ENCODE results near the gene COL21A1.

GRCh38 chr6:56091159-56091869 is 156.1 kb downstream of the COL21A1 start:
- TF ChIP-seq ZNF394 (tag by site-specific recombination; IDR thresholded peaks at IDR 0.05; ENCODE audit: borderline replicate concordance) (no peak), MYNN (tag by site-specific recombination; IDR thresholded peaks at IDR 0.05; ENCODE audit: borderline replicate concordance) (no peak), ATF2 (tag by site-specific recombination; IDR thresholded peaks at IDR 0.05; ENCODE audit: low read depth) (peak; percentile 64), CTCF (tag by site-specific recombination; IDR thresholded peaks at IDR 0.05) (no peak), ZFP69B (tag by site-specific recombination; IDR thresholded peaks at IDR 0.05) (no peak), ZNF121 (tag by site-specific recombination; IDR thresholded peaks at IDR 0.05) (no peak), PBX3 (CRISPR knock-in tag; IDR thresholded peaks at IDR 0.05) (no peak), ZFP37 (tag by site-specific recombination; IDR thresholded peaks at IDR 0.05) (no peak), ZNF701 (tag by site-specific recombination; IDR thresholded peaks at IDR 0.05) (no peak)

Measured in HEK293 (cell line).